Osteoblast (primary cell): ENCODE measurements around the gene EPHB4. TPM values are rescaled to one million over a fixed set of nuclear protein-coding genes. Genes with fewer than 3 reads are reported as not detected.

Experiments used
- DNase-seq: peaks from one replicate; pipeline ENCODE4 v3.0.0; 2011; ENCODE audit warnings: low spot score, mixed read lengths; ENCODE audit not compliant: insufficient read length; ENCODE audit errors: missing footprints
- H2AFZ ChIP-seq: 2 replicates; pipeline ENCODE4 v1.6.0; 2011; ENCODE audit warnings: mild to moderate bottlenecking, low read length
- H3K27ac ChIP-seq: 2 replicates; pipeline ENCODE4 v1.5.1; 2011; ENCODE audit warnings: mild to moderate bottlenecking, low read depth, low read length, moderate library complexity
- H3K27me3 ChIP-seq: 2 replicates; pipeline ENCODE4 v1.6.0; 2012; ENCODE audit warnings: mild to moderate bottlenecking, control low read depth, inconsistent platforms, low read length, moderate library complexity; ENCODE audit not compliant: insufficient read depth
- H3K36me3 ChIP-seq: 2 replicates; pipeline ENCODE4 v1.5.1; 2011; ENCODE audit warnings: mild to moderate bottlenecking, low read length, control low read depth, moderate library complexity; ENCODE audit not compliant: insufficient read depth
- H3K4me1 ChIP-seq: 2 replicates; pipeline ENCODE4 v1.5.1; 2011; ENCODE audit warnings: mild to moderate bottlenecking, low read length, control low read depth, moderate library complexity; ENCODE audit not compliant: insufficient read depth
- H3K4me2 ChIP-seq: 2 replicates; pipeline ENCODE4 v1.6.0; 2011; ENCODE audit warnings: mild to moderate bottlenecking, low read length; ENCODE audit not compliant: insufficient read depth
- H3K4me3 ChIP-seq: fragments of 200-600 bp; sonication (generic); 3 replicates; pipeline ENCODE4 v1.5.1; 2012; ENCODE audit warnings: mild to moderate bottlenecking, low read length, inconsistent platforms; ENCODE audit not compliant: insufficient read depth
- H3K79me2 ChIP-seq: 2 replicates; pipeline ENCODE4 v1.6.0; 2012; ENCODE audit warnings: mild to moderate bottlenecking, low read length, control low read depth, inconsistent platforms; ENCODE audit not compliant: insufficient read depth
- H3K9me3 ChIP-seq: 2 replicates; pipeline ENCODE4 v1.5.1; 2011; ENCODE audit warnings: low read depth, low read length, control low read depth
- H4K20me1 ChIP-seq: 2 replicates; pipeline ENCODE4 v1.6.0; 2012; ENCODE audit warnings: mild to moderate bottlenecking, low read length, control low read depth; ENCODE audit not compliant: insufficient read depth
- total RNA-seq: library from RNA; depleted of rRNA; stranded (reverse); fragments of >200 nt; gene quantifications from 2 replicates; pipeline ENCODE4 v1.2.3, GENCODE V29; 2012
- TF ChIP-seq, protein P1 (sequence below): IDR thresholded peaks from 2 replicates; pipeline ENCODE4 v1.5.1; 2011; ENCODE audit warnings: mild to moderate bottlenecking, low read depth, low read length, moderate library complexity; ENCODE audit errors: extremely low read depth

EPHB4 gene
- total RNA-seq, 1 donor: 47.0 TPM

DNA sequence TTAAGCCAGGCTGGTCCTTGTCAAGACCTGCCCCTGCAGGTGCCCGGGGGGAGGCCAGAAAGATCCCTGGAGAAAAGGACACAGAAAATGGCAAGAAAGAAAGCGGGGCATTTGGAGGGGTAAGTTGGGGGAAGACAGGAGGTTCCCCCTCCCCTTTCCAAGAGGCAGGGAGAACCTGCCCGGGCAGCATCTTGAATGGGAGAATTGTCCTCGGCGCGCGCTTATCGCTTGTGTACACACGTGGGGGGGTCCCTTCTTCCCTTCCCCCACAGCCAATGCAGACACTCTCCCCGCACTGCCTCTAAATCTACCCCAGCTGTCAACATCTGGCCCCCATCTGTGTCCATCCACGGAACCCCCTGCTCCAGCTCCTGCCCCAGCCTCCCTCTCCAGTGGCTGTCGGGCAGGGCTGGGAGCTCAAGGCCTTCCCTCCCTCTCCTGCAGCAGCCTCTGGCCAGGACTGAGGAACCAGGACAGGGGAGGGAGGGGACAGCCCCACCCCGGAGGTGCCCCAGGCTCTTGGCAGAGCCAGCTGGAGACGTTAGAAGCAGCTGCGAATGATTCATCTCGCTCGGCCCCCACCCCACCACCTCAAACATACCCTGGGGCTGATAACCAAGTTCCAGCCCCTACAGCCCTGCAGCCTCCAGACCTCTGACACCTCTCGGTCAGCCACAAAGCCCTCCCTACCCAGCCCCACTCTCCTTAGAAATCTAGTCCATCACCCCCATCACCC, 25.3 kb downstream of the EPHB4 start:
- H3K36me3 ChIP-seq: peaks cover 4% of the 10 kb centered on the region
- H3K27me3 ChIP-seq: no peaks in the 10 kb centered on the region
- peak; percentile 67 for DNase-seq
- H4K20me1 ChIP-seq: no peaks in the 10 kb centered on the region
- TF ChIP-seq, protein P1, sequence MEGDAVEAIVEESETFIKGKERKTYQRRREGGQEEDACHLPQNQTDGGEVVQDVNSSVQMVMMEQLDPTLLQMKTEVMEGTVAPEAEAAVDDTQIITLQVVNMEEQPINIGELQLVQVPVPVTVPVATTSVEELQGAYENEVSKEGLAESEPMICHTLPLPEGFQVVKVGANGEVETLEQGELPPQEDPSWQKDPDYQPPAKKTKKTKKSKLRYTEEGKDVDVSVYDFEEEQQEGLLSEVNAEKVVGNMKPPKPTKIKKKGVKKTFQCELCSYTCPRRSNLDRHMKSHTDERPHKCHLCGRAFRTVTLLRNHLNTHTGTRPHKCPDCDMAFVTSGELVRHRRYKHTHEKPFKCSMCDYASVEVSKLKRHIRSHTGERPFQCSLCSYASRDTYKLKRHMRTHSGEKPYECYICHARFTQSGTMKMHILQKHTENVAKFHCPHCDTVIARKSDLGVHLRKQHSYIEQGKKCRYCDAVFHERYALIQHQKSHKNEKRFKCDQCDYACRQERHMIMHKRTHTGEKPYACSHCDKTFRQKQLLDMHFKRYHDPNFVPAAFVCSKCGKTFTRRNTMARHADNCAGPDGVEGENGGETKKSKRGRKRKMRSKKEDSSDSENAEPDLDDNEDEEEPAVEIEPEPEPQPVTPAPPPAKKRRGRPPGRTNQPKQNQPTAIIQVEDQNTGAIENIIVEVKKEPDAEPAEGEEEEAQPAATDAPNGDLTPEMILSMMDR: no peak
- no peak overlapping the region for H3K4me2 ChIP-seq
- H3K4me1 ChIP-seq: peaks cover 5% of the 10 kb centered on the region
- H3K79me2 ChIP-seq: no peaks in the 10 kb centered on the region
- H3K9me3 ChIP-seq: no peaks in the 10 kb centered on the region
- no peak overlapping the region for H3K27ac ChIP-seq
- no peak overlapping the region for H3K4me3 ChIP-seq
- no peak overlapping the region for H2AFZ ChIP-seq

DNA sequence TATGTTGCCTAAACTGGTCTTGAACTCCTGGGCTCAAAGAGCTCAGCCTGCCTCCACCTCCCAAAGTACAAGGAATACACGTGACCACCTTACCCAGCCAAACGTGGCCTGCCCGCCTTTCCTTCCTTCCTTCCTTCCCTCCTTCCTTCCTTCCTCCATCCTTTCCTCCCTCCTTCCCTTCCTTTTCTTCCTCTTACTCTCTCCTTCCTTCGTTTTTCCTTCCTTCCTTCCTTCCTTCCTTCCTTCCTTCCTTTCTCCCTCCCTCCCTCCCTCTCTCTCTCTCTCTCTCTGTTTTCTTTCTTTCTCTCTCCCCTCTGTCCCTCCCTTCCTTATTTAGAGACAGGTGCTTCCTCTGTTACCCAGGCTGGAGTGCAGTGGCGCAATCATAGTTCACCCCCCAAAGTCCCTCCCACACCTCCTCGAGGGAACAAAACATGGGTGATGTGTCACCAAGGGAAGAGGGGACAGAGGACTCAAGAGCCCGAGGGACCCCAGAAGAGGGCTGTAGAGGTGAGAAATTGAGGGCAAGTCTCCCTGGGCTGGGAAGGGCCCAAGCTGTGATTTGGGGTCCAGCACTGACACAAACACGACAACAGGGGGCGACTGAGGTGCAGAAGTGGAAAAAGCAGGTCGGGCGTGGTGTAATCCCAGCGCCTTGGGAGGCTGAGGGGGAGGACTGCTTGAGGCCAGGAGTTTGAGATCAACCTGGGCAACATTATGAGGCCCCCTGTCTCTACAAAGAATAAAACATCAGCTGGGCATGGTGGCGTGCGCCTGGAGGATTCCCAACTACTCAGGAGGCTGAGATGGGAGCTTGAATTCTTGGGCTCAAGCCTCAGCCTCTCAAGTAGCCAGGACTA, 28.1 kb downstream of the EPHB4 start:
- no peak overlapping the region for H3K4me2 ChIP-seq

DNA sequence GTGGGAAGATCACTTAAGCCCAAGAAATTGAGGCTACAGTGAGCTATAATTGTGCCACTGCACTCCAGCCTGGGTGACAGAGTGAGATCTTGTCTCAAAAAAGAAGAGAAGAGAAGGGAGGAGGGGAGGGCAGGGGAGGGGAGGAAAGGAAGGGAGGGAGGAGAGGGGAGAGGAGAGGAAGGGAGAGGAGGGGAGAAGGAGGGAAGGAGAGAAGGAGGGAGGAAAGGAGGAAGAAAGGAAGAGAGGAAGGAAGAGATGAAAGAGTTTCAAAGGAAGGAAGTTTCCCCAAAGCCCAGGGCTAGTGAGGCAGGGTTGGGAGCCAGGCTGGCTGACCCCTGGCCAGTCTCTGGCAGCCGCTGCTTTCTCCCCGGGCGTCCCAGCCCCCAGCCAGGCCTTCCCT, 32.6 kb downstream of the EPHB4 start:
- Histone ChIP-seq H2AFZ (no peak overlapping the region), H3K27me3 (peaks cover 10% of the 10 kb centered on the region), H3K79me2 (no peaks in the 10 kb centered on the region), H3K4me3 (no peak overlapping the region), H3K27ac (no peak overlapping the region), H3K9me3 (no peaks in the 10 kb centered on the region), H3K4me2 (no peak overlapping the region), H3K4me1 (no peaks in the 10 kb centered on the region), H4K20me1 (no peaks in the 10 kb centered on the region), H3K36me3 (no peaks in the 10 kb centered on the region)
- TF ChIP-seq, protein P1: no peak
- no peak for DNase-seq

More for the DNA sequence above, 28.1 kb downstream of the EPHB4 start:
- Histone ChIP-seq H3K9me3 (no peaks in the 10 kb centered on the region), H3K27me3 (peaks cover 6% of the 10 kb centered on the region), H3K27ac (no peak overlapping the region), H3K79me2 (no peaks in the 10 kb centered on the region), H3K36me3 (no peaks in the 10 kb centered on the region), H3K4me3 (no peak overlapping the region), H4K20me1 (no peaks in the 10 kb centered on the region), H2AFZ (no peak overlapping the region), H3K4me1 (peaks cover 5% of the 10 kb centered on the region)
- TF ChIP-seq, protein P1: peak; percentile 78
- DNase-seq: peak; percentile 85
